ENCODE measurements around the gene ZNF423.

ZNF423 gene

GRCh38 chr16:49674351-49674851 lies 181.5 kb downstream of the ZNF423 start:
- H3K4me3 ChIP-seq (ENCODE audit: low read depth, low read length): no peak overlapping the region
- no peak for DNase-seq (ENCODE audit: low read depth)
- TF ChIP-seq, protein P1, sequence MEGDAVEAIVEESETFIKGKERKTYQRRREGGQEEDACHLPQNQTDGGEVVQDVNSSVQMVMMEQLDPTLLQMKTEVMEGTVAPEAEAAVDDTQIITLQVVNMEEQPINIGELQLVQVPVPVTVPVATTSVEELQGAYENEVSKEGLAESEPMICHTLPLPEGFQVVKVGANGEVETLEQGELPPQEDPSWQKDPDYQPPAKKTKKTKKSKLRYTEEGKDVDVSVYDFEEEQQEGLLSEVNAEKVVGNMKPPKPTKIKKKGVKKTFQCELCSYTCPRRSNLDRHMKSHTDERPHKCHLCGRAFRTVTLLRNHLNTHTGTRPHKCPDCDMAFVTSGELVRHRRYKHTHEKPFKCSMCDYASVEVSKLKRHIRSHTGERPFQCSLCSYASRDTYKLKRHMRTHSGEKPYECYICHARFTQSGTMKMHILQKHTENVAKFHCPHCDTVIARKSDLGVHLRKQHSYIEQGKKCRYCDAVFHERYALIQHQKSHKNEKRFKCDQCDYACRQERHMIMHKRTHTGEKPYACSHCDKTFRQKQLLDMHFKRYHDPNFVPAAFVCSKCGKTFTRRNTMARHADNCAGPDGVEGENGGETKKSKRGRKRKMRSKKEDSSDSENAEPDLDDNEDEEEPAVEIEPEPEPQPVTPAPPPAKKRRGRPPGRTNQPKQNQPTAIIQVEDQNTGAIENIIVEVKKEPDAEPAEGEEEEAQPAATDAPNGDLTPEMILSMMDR (IDR thresholded peaks at IDR 0.05; ENCODE audit: low read depth, low read length, missing control alignments): no peak

GRCh38 chr16:49673442-49673841 lies 182.5 kb downstream of the ZNF423 start:
- TF ChIP-seq, protein P1 (IDR thresholded peaks at IDR 0.05; ENCODE audit: low read depth, low read length, missing control alignments): no peak
- no peak overlapping the region for H3K4me3 ChIP-seq (ENCODE audit: low read depth, low read length)
- no peak for DNase-seq (ENCODE audit: low read depth)

- TF ChIP-seq, protein P1 (IDR thresholded peaks at IDR 0.05; ENCODE audit: low read depth, low read length, missing control alignments): no peak
- DNase-seq (ENCODE audit: low read depth): no peak
- no peak overlapping the region for H3K4me3 ChIP-seq (ENCODE audit: low read depth, low read length)
Measured at GRCh38 chr16:49672753-49673152, 183.2 kb downstream of the ZNF423 start.

- no peak for DNase-seq (ENCODE audit: low read depth)
- H3K4me3 ChIP-seq (ENCODE audit: low read depth, low read length): no peak overlapping the region
- TF ChIP-seq, protein P1 (IDR thresholded peaks at IDR 0.05; ENCODE audit: low read depth, low read length, missing control alignments): no peak
Measured at GRCh38 chr16:49671333-49671732, 184.6 kb downstream of the ZNF423 start.

DNA sequence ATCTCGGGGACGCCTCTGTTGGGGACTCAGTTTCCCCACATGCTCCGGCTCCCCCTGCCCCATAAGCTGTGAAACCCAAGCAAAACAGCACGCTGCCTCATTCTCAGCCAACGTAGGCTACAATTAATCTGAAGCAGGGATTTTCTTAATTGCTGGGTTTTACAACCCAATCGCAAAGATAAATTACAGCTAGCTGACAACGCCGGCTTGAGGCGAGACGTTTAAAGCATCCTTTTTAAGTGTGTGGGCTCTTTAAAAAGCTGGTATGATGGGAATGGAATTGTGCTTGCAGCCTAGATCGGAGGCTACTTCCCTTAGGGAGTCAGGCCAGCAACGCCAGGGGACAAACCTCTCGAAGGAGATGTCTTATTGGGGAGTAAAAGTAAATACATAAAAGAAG lies 185.3 kb downstream of the ZNF423 start:
- no peak overlapping the region for H3K4me3 ChIP-seq (ENCODE audit: low read depth, low read length)
- TF ChIP-seq, protein P1 (IDR thresholded peaks at IDR 0.05; ENCODE audit: low read depth, low read length, missing control alignments): no peak
- no peak for DNase-seq (ENCODE audit: low read depth)

- TF ChIP-seq, protein P1 (IDR thresholded peaks at IDR 0.05; ENCODE audit: low read depth, low read length, missing control alignments): no peak
- DNase-seq (ENCODE audit: low read depth): no peak
- no peak overlapping the region for H3K4me3 ChIP-seq (ENCODE audit: low read depth, low read length)
Measured at GRCh38 chr16:49665482-49666230, 190.3 kb downstream of the ZNF423 start.

Data from GM12864 (cell line).